HepG2 (cell line): Measurements from ENCODE around the gene NTN3. TPM values are rescaled to one million over a fixed set of nuclear protein-coding genes. Genes with fewer than 3 reads are reported as not detected.

Experiments used
- ATAC-seq: fragments of 200-7000 bp; cut with Tn5 transposase; 3 replicates; pipeline ENCODE4 v1.9.1; 2020; ENCODE audit warnings: mild to moderate bottlenecking, moderate library complexity
- BruUV-seq: library from RNA; stranded (reverse); fragments of 400-500 nt; replicated peaks from 2 replicates; lab custom pipeline; 2021; lab: Mats Ljungman, UMichigan
- CTCF ChIA-PET: fragments of 300-600 bp; formaldehyde crosslinking; extraction: SDS; loops from one replicate; lab custom pipeline; 2021; ENCODE audit warnings: low total read pairs, inconsistent platforms, low intra/inter-chr PET ratio; lab: Yijun Ruan, JAX
- POLR2A ChIA-PET: fragments of 350-600 bp; sonication (Branson Sonifier 250); formaldehyde crosslinking; loops from one replicate; lab custom pipeline; 2020; ENCODE audit warnings: antibody characterized with exemption, inconsistent platforms; lab: Yijun Ruan, JAX
- DNase-seq: peaks from one replicate; pipeline ENCODE4 v3.0.0-alpha.2; 2015; ENCODE audit warnings: low spot score
- FAIRE-seq: peaks from 3 replicates; lab custom pipeline; 2011; peaks lifted over from hg19 to GRCh38; lab: Jason Lieb, UNC
- H2AFZ ChIP-seq: one replicate; pipeline ENCODE4 v1.6.1; 2011; ENCODE audit warnings: low read length, inconsistent platforms
- H3K27ac ChIP-seq: fragments of 300-600 bp; 3 replicates; pipeline ENCODE4 v1.8.0; 2011; ENCODE audit warnings: mixed run types, mild to moderate bottlenecking, mixed read lengths, low read length, inconsistent platforms; ENCODE audit not compliant: insufficient read depth; ENCODE audit errors: extremely low read length
- H3K27me3 ChIP-seq, 2 experiments: fragments of 200-600 bp in 1 of 2; 2 replicates in 1 of 2; 3 replicates in 1 of 2; pipeline versions ENCODE4 v1.6.0 to v1.8.0; 2011; ENCODE audit warnings: low read length in 2 of 2, mild to moderate bottlenecking in 2 of 2, moderate library complexity in 2 of 2, inconsistent platforms in 1 of 2; ENCODE audit not compliant: insufficient read depth in 2 of 2, control insufficient read depth in 1 of 2
- H3K36me3 ChIP-seq, 2 experiments: fragments of 200-600 bp in 1 of 2; replicated peaks in 1 of 2; 2 replicates in 1 of 2; 3 replicates in 1 of 2; pipeline versions ENCODE4 v1.5.1 to v1.8.0; 2011; ENCODE audit warnings: low read length in 2 of 2, inconsistent platforms in 1 of 2; ENCODE audit not compliant: insufficient read depth in 2 of 2, control insufficient read depth in 1 of 2
- H3K4me1 ChIP-seq: 2 replicates; pipeline ENCODE4 v1.5.1; 2012; ENCODE audit warnings: low read length, inconsistent platforms; ENCODE audit not compliant: insufficient read depth
- H3K4me2 ChIP-seq: 2 replicates; pipeline ENCODE4 v1.6.0; 2011; ENCODE audit warnings: low read depth, low read length, inconsistent platforms
- H3K4me3 ChIP-seq, 3 experiments: fragments of 200-600 bp in 1 of 3; sonication (generic), shearing (Covaris generic) in 1 of 3; replicated peaks in 1 of 3; 2 replicates each; pipeline ENCODE4 v1.5.1; 2011 to 2016; ENCODE audit warnings: low read length in 3 of 3, inconsistent platforms in 2 of 3, low read depth in 2 of 3, mild to moderate bottlenecking in 2 of 3, control low read depth in 1 of 3, mixed read lengths in 1 of 3; ENCODE audit not compliant: insufficient read depth in 1 of 3
- H3K79me2 ChIP-seq: one replicate; pipeline ENCODE4 v1.6.1; 2011; ENCODE audit warnings: low read length, inconsistent platforms; ENCODE audit not compliant: insufficient read depth
- H3K9ac ChIP-seq: 2 replicates; pipeline ENCODE4 v1.6.0; 2011; ENCODE audit warnings: mild to moderate bottlenecking, low read depth, low read length, inconsistent platforms; ENCODE audit not compliant: insufficient read depth
- H3K9me3 ChIP-seq: 2 replicates; pipeline ENCODE4 v1.5.1; 2012; ENCODE audit warnings: mild to moderate bottlenecking, low read length
- H4K20me1 ChIP-seq: 2 replicates; pipeline ENCODE4 v1.6.0; 2011; ENCODE audit warnings: inconsistent platforms, mild to moderate bottlenecking, low read length, moderate library complexity; ENCODE audit not compliant: insufficient read depth
- PHB2 ChIP-seq: fragments of 450-650 bp; IDR thresholded peaks from 2 replicates; pipeline ENCODE4 v1.6.1; 2018; ENCODE audit not compliant: partially characterized antibody
- SAP130 ChIP-seq: IDR thresholded peaks from 2 replicates; pipeline ENCODE4 v1.6.1; 2016; ENCODE audit warnings: low read depth
- SSRP1 ChIP-seq: IDR thresholded peaks from 2 replicates; pipeline ENCODE4 v1.6.1; 2016; ENCODE audit warnings: control low read depth
- ZFY ChIP-seq: sonication (generic); formaldehyde crosslinking; IDR thresholded peaks from 2 replicates; pipeline ENCODE4 v1.4.0; 2020; ENCODE audit warnings: missing genetic modification reagents
- ZNF326 ChIP-seq: sonication (generic); formaldehyde crosslinking; IDR thresholded peaks from 2 replicates; pipeline ENCODE4 v1.4.0; 2020; ENCODE audit warnings: missing genetic modification reagents, borderline replicate concordance
- ZNF431 ChIP-seq: sonication (generic); formaldehyde crosslinking; IDR thresholded peaks from 2 replicates; pipeline ENCODE4 v1.9.0; 2022; ENCODE audit warnings: missing genetic modification reagents, low read depth, mild to moderate bottlenecking, borderline replicate concordance
- ZNF451 ChIP-seq: sonication (generic); formaldehyde crosslinking; IDR thresholded peaks from 2 replicates; pipeline ENCODE4 v1.5.0; 2020; ENCODE audit warnings: mild to moderate bottlenecking, missing genetic modification reagents
- ZNF546 ChIP-seq: sonication (generic); formaldehyde crosslinking; conservative IDR thresholded peaks from 2 replicates; pipeline ENCODE4 v1.8.1; 2023; ENCODE audit warnings: mild to moderate bottlenecking, missing genetic modification reagents
- ZNF558 ChIP-seq: sonication (generic); formaldehyde crosslinking; IDR thresholded peaks from 2 replicates; pipeline ENCODE4 v1.9.0; 2022; ENCODE audit warnings: mild to moderate bottlenecking, missing genetic modification reagents, borderline replicate concordance
- ZNF780A ChIP-seq: sonication (generic); formaldehyde crosslinking; IDR thresholded peaks from 2 replicates; pipeline ENCODE4 v1.8.0; 2022; ENCODE audit warnings: mild to moderate bottlenecking, missing genetic modification reagents, moderate library complexity
- WGBS: methylation state at CpG from one replicate; pipeline ENCODE4 v1.1.6; 2017; ENCODE audit warnings: low lambda C conversion rate; 5-methylcytosine and 5-hydroxymethylcytosine counted together
- in situ Hi-C: cut with HindIII; loops from 2 replicates; pipeline ENCODE4 v1.10.0; 2017; ENCODE audit warnings: low pct_unique_long_range_greater_than_20kb; ENCODE audit not compliant: extremely low pct_ligation_motif_present
- intact Hi-C: fragments of 100-400 bp; cut with micrococcal nuclease; formaldehyde crosslinking; loops from one replicate; pipeline ENCODE4 v1.10.0; 2022; ENCODE audit not compliant: unreplicated experiment
- polyA plus RNA-seq, 8 experiments: library from polyadenylated mRNA; depleted of rRNA in 3 of 8; stranded (reverse) in 7 of 8; unstranded in 1 of 8; fragments of >200 nt; fragmentation: Illumina TruSeq in 4 of 8; extraction: Trizol in 4 of 8; gene quantifications; 2 replicates each; pipeline versions ENCODE4 v1.2.1 to v1.2.3, GENCODE V29; 2011 to 2016; ENCODE audit warnings: low read depth in 4 of 8, missing spikeins in 1 of 8, mixed read lengths in 1 of 8; ENCODE audit not compliant: insufficient read depth in 1 of 8
- total RNA-seq, 5 experiments: library from RNA; depleted of rRNA; stranded (reverse); fragments of >200 nt; fragmentation: Illumina TruSeq; extraction: Trizol; gene quantifications; 2 replicates each; pipeline ENCODE4 v1.2.3, GENCODE V29; 2016; ENCODE audit warnings: low read depth in 1 of 5
- TF ChIP-seq, protein P1 (sequence below): sonication (generic); formaldehyde crosslinking; IDR thresholded peaks from 2 replicates; pipeline ENCODE4 v1.5.1; 2020; ENCODE audit warnings: mild to moderate bottlenecking, missing genetic modification reagents
- TF ChIP-seq, protein P2 (sequence below): IDR thresholded peaks from 2 replicates; pipeline ENCODE4 v1.6.1; 2012; ENCODE audit warnings: inconsistent platforms
- TF ChIP-seq, protein P3 (sequence below): IDR thresholded peaks from 2 replicates; pipeline ENCODE4 v1.6.1; 2012; ENCODE audit warnings: low read depth, low read length, improper control_type of control experiment

NTN3 gene
- total and polyA plus RNA-seq, 2 of the 13 experiments (the other 11 are each of a cell fraction or from before 2014, with no cell fraction given), result 0.09 to 0.20 TPM

DNA sequence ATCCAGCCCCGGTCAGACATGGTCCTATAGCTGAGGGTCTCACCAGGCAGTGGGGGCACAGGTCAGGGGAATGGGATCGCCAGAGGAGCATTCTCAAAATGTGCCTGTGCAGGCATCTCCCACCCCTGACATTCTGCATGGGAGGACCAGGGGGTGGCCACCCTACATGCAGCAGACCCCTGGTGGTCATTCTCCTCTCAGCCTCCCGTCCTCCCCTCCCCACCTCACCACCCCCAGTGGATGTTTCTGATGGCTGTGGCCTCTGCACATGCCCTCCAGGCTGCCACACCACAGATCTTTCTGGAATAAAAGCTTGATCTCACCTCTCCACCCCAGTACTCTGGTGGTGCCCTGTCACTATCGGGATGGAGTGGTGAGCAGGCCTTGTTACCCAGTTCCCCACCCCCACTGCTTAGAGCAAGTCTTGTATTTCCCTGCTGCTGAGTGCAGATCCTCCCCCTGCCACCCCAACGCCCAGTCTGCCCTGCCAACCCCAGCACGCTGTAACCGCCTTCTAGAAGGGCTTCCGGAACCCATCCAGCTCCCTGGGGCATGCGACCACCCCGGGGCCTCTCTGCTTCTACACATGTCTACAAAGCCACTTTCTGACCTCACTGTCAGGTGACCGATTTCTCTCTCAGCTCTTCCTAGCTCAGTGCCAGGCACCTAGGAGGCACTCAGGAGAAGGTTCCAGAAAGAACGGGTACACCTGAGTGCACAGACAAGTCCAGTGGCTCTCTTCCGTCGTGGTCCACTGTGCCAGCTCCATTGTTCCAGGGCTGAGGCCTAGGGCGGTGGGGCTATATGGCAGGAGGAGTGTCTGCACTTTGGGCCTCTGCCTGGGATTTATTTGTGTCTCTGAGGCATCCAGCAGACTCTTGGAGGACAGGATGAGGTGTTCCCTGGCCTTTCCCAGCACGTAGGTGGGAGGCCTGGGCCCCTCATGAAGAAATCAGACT is 13.1 kb downstream of the NTN3 start:
- TF ChIP-seq, protein P1, sequence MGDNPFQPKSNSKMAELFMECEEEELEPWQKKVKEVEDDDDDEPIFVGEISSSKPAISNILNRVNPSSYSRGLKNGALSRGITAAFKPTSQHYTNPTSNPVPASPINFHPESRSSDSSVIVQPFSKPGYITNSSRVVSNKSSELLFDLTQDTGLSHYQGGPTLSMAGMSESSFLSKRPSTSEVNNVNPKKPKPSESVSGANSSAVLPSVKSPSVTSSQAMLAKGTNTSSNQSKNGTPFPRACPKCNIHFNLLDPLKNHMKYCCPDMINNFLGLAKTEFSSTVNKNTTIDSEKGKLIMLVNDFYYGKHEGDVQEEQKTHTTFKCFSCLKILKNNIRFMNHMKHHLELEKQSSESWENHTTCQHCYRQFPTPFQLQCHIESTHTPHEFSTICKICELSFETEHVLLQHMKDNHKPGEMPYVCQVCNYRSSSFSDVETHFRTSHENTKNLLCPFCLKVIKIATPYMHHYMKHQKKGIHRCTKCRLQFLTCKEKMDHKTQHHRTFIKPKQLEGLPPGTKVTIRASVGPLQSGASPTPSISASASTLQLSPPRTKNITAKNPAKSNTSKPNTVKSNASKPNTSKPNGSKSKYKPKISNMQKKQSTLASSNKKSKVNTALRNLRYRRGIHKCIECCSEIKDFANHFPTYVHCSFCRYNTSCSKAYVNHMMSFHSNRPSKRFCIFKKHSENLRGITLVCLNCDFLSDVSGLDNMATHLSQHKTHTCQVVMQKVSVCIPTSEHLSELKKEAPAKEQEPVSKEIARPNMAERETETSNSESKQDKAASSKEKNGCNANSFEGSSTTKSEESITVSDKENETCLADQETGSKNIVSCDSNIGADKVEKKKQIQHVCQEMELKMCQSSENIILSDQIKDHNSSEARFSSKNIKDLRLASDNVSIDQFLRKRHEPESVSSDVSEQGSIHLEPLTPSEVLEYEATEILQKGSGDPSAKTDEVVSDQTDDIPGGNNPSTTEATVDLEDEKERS (CRISPR knock-in tag), result 0 out of 2 replicates have a peak, but pooled peaks have one; percentile 3
- TF ChIP-seq ZNF451 (CRISPR knock-in tag) (0 out of 2 replicates have a peak, but pooled peaks have one; percentile 46), ZNF326 (CRISPR knock-in tag) (no peak), PHB2 (no peak), ZNF546 (CRISPR knock-in tag) (0 out of 2 replicates have a peak, but pooled peaks have one; percentile 25), ZFY (CRISPR knock-in tag) (peak; percentile 47; the same call in 1 of the 2 replicates), ZNF431 (CRISPR knock-in tag) (0 out of 2 replicates have a peak, but pooled peaks have one; percentile 17), ZNF558 (no peak), ZNF780A (0 out of 2 replicates have a peak, but pooled peaks have one; percentile 12), SAP130 (CRISPR knock-in tag) (no peak), SSRP1 (CRISPR knock-in tag) (0 out of 2 replicates have a peak, but pooled peaks have one; percentile 27)
- TF ChIP-seq, protein P2, sequence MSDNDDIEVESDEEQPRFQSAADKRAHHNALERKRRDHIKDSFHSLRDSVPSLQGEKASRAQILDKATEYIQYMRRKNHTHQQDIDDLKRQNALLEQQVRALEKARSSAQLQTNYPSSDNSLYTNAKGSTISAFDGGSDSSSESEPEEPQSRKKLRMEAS, result peak; percentile 1; the same call in 1 of the 2 replicates
- TF ChIP-seq, protein P3, sequence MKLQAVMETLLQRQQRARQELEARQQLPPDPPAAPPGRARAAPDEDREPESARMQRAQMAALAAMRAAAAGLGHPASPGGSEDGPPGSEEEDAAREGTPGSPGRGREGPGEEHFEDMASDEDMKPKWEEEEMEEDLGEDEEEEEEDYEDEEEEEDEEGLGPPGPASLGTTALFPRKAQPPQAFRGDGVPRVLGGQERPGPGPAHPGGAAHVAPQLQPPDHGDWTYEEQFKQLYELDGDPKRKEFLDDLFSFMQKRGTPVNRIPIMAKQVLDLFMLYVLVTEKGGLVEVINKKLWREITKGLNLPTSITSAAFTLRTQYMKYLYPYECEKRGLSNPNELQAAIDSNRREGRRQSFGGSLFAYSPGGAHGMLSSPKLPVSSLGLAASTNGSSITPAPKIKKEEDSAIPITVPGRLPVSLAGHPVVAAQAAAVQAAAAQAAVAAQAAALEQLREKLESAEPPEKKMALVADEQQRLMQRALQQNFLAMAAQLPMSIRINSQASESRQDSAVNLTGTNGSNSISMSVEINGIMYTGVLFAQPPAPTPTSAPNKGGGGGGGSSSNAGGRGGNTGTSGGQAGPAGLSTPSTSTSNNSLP, result no peak
- POLR2A ChIA-PET, result interaction anchor here (0.9 to 1.6 kb wide), 4 partner anchors 9 to 329 kb away, joined by 4 to 9 read pairs (median 5); partner anchors contain the start of genes TBC1D24, TEDC2 and TRAF7
- Histone ChIP-seq H3K27me3 (no peaks in the 10 kb centered on the region), H3K79me2 (peaks cover 43% of the 10 kb centered on the region), H3K4me3 (peak overlapping the region; percentile 15 to 59 (median 35); a peak in 4 of 6 replicates), H3K4me2 (peak overlapping the region; percentile 84), H3K27ac (peak overlapping the region; percentile 72), H2AFZ (no peak overlapping the region), H3K4me1 (peaks cover 56% of the 10 kb centered on the region), H4K20me1 (peaks cover 31% of the 10 kb centered on the region), H3K36me3 (peaks cover 0 to 4% of the 10 kb centered on the region in 2 experiments; a peak in 1 of 5 replicates), H3K9ac (peak overlapping the region; percentile 58), H3K9me3 (no peaks in the 10 kb centered on the region)
- intact Hi-C loops (no loop called here), in situ Hi-C loops (no loop called here)
- DNase-seq (no peak), ATAC-seq (peak; percentile 50), FAIRE-seq (no peak)
- BruUV-seq, result no TSS peak
- 59% methylated on average over 11 of the region's 16 CpGs for WGBS
- CTCF ChIA-PET, result no interaction called here
